HEK293 (cell line): ENCODE measurements around the gene PRDM10.

Experiments
- CTCF ChIA-PET: fragments of 350-600 bp; formaldehyde crosslinking; extraction: SDS; loops from one replicate; lab custom pipeline; 2021; ENCODE audit warnings: antibody characterized with exemption; lab: Yijun Ruan, JAX
- POLR2A ChIA-PET: fragments of 300-600 bp; formaldehyde crosslinking; extraction: SDS; loops from one replicate; lab custom pipeline; 2020; ENCODE audit warnings: antibody characterized with exemption, inconsistent platforms; lab: Yijun Ruan, JAX
- H3K27ac ChIP-seq: fragments of 200-500 bp; sonication (Bioruptor generic); 2 replicates; pipeline ENCODE4 v1.5.1; 2014; ENCODE audit warnings: low read depth, low read length, control low read depth, inconsistent platforms; ENCODE audit errors: extremely low read depth
- H3K36me3 ChIP-seq, 2 experiments: fragments of 200-500 bp in 1 of 2; sonication (Bioruptor generic) in 1 of 2; 1 replicate in 1 of 2; 2 replicates in 1 of 2; pipeline ENCODE4 v1.5.1; 2014 to 2017; ENCODE audit warnings: inconsistent platforms in 2 of 2, low read length in 2 of 2; ENCODE audit not compliant: control insufficient read depth in 2 of 2, insufficient read depth in 1 of 2
- H3K4me1 ChIP-seq: fragments of 200-500 bp; sonication (Bioruptor generic); 2 replicates; pipeline ENCODE4 v1.5.1; 2014; ENCODE audit warnings: mild to moderate bottlenecking, low read length, inconsistent platforms; ENCODE audit not compliant: control insufficient read depth, insufficient read depth
- H3K4me3 ChIP-seq: 2 replicates; pipeline ENCODE4 v1.5.1; 2011; ENCODE audit warnings: low read depth, mild to moderate bottlenecking, control low read depth, low read length, moderate library complexity
- H3K9me3 ChIP-seq: fragments of 200-500 bp; sonication (Bioruptor generic); 2 replicates; pipeline ENCODE4 v1.5.1; 2014; ENCODE audit warnings: low read depth, low read length, inconsistent platforms; ENCODE audit not compliant: control insufficient read depth, insufficient read depth
- AEBP2 ChIP-seq: fragments of 450-650 bp; formaldehyde crosslinking; IDR thresholded peaks from 2 replicates; pipeline ENCODE4 v1.5.1; 2016; ENCODE audit warnings: missing biosample characterization, missing genetic modification characterization, borderline replicate concordance
- ATF2 ChIP-seq: fragments of 450-650 bp; formaldehyde crosslinking; IDR thresholded peaks from 2 replicates; pipeline ENCODE4 v1.5.1; 2016; ENCODE audit warnings: missing biosample characterization, missing genetic modification characterization, low read depth
- GFI1B ChIP-seq: fragments of 450-650 bp; formaldehyde crosslinking; IDR thresholded peaks from 2 replicates; pipeline ENCODE4 v1.5.1; 2016; ENCODE audit warnings: missing biosample characterization, missing genetic modification characterization
- KLF1 ChIP-seq: fragments of 450-650 bp; formaldehyde crosslinking; IDR thresholded peaks from 2 replicates; pipeline ENCODE4 v1.5.1; 2016; ENCODE audit warnings: missing biosample characterization, missing genetic modification characterization
- SP2 ChIP-seq: fragments of 450-650 bp; formaldehyde crosslinking; IDR thresholded peaks from 2 replicates; pipeline ENCODE4 v1.5.1; 2016; ENCODE audit warnings: missing biosample characterization, missing genetic modification characterization
- ZBTB17 ChIP-seq: fragments of 450-650 bp; formaldehyde crosslinking; IDR thresholded peaks from 2 replicates; pipeline ENCODE4 v1.5.1; 2016; ENCODE audit warnings: missing biosample characterization, missing genetic modification characterization
- ZBTB48 ChIP-seq: fragments of 450-650 bp; formaldehyde crosslinking; IDR thresholded peaks from 2 replicates; pipeline ENCODE4 v1.5.1; 2016; ENCODE audit warnings: missing biosample characterization, missing genetic modification characterization
- ZBTB7A ChIP-seq: fragments of 450-650 bp; formaldehyde crosslinking; IDR thresholded peaks from 2 replicates; pipeline ENCODE4 v1.5.1; 2016; ENCODE audit warnings: low read depth, missing biosample characterization, missing genetic modification characterization
- ZFHX2 ChIP-seq: fragments of 450-650 bp; formaldehyde crosslinking; conservative IDR thresholded peaks from 2 replicates; pipeline ENCODE4 v1.5.1; 2016; ENCODE audit warnings: missing biosample characterization, missing genetic modification characterization
- ZFP41 ChIP-seq: fragments of 450-650 bp; formaldehyde crosslinking; IDR thresholded peaks from 2 replicates; pipeline ENCODE4 v1.5.1; 2016; ENCODE audit warnings: missing biosample characterization, missing genetic modification characterization, borderline replicate concordance
- ZNF155 ChIP-seq: fragments of 450-650 bp; formaldehyde crosslinking; IDR thresholded peaks from 2 replicates; pipeline ENCODE4 v1.5.1; 2016; ENCODE audit warnings: missing biosample characterization, missing genetic modification characterization
- ZNF174 ChIP-seq: fragments of 450-650 bp; formaldehyde crosslinking; IDR thresholded peaks from 2 replicates; pipeline ENCODE4 v1.5.0; 2017; ENCODE audit warnings: missing biosample characterization, mild to moderate bottlenecking, missing genetic modification characterization
- ZNF221 ChIP-seq: fragments of 450-650 bp; formaldehyde crosslinking; IDR thresholded peaks from 2 replicates; pipeline ENCODE4 v1.5.1; 2017; ENCODE audit warnings: missing biosample characterization, missing genetic modification characterization, borderline replicate concordance
- ZNF292 ChIP-seq: fragments of 450-650 bp; formaldehyde crosslinking; IDR thresholded peaks from 2 replicates; pipeline ENCODE4 v1.5.1; 2016; ENCODE audit warnings: low read depth, missing biosample characterization, missing genetic modification characterization, borderline replicate concordance
- ZNF311 ChIP-seq: fragments of 450-650 bp; formaldehyde crosslinking; IDR thresholded peaks from 2 replicates; pipeline ENCODE4 v1.5.1; 2017; ENCODE audit warnings: missing biosample characterization, missing genetic modification characterization, borderline replicate concordance
- ZNF394 ChIP-seq: fragments of 450-650 bp; formaldehyde crosslinking; IDR thresholded peaks from 2 replicates; pipeline ENCODE4 v1.5.1; 2016; ENCODE audit warnings: missing biosample characterization, missing genetic modification characterization, mild to moderate bottlenecking, moderate library complexity, borderline replicate concordance
- ZNF426 ChIP-seq: fragments of 450-650 bp; formaldehyde crosslinking; IDR thresholded peaks from 2 replicates; pipeline ENCODE4 v1.5.1; 2017; ENCODE audit warnings: missing biosample characterization, missing genetic modification characterization, mild to moderate bottlenecking, inconsistent platforms, moderate library complexity
- ZNF501 ChIP-seq: fragments of 450-650 bp; formaldehyde crosslinking; IDR thresholded peaks from 2 replicates; pipeline ENCODE4 v1.5.1; 2016; ENCODE audit warnings: missing biosample characterization, missing genetic modification characterization
- ZNF600 ChIP-seq: fragments of 450-650 bp; formaldehyde crosslinking; IDR thresholded peaks from 2 replicates; pipeline ENCODE4 v1.5.1; 2016; ENCODE audit warnings: missing biosample characterization, missing genetic modification characterization
- ZNF624 ChIP-seq: fragments of 450-650 bp; formaldehyde crosslinking; IDR thresholded peaks from 2 replicates; pipeline ENCODE4 v1.5.1; 2017; ENCODE audit warnings: missing biosample characterization, missing genetic modification characterization
- ZNF664 ChIP-seq: fragments of 450-650 bp; formaldehyde crosslinking; IDR thresholded peaks from 2 replicates; pipeline ENCODE4 v1.5.1; 2016; ENCODE audit warnings: missing biosample characterization, missing genetic modification characterization
- ZNF701 ChIP-seq: fragments of 450-650 bp; formaldehyde crosslinking; IDR thresholded peaks from 2 replicates; pipeline ENCODE4 v1.5.1; 2016; ENCODE audit warnings: missing biosample characterization, missing genetic modification characterization
- ZSCAN5A ChIP-seq: fragments of 450-650 bp; formaldehyde crosslinking; IDR thresholded peaks from 2 replicates; pipeline ENCODE4 v1.5.1; 2016; ENCODE audit warnings: missing biosample characterization, missing genetic modification characterization

Gene PRDM10

GRCh38 chr11:130002846-130003716 lies 446 bp upstream of the PRDM10 start (continued):
- TF ChIP-seq ZNF394 (no peak), ZNF221 (no peak), GFI1B (tag by site-specific recombination) (no peak), ZNF292 (no peak)

GRCh38 chr11:130001461-130002351 lies 929 bp downstream of the PRDM10 start:
- Histone ChIP-seq H3K4me3 (peak overlapping the region; percentile 80), H3K9me3 (no peaks in the 10 kb centered on the region), H3K27ac (peak overlapping the region; percentile 97), H3K4me1 (no peaks in the 10 kb centered on the region)
- CTCF ChIA-PET, result interaction anchor here (0.5 to 1.2 kb wide), 2 partner anchors 130 to 633 kb away, joined by 3 to 4 read pairs; no protein-coding TSS in a partner anchor
- POLR2A ChIA-PET, result interaction anchor here (0.8 to 3.8 kb wide), 10 partner anchors 8 to 153 kb away, joined by 3 to 41 read pairs (median 8); partner anchors contain the start of gene APLP2
- TF ChIP-seq KLF1, result 0 out of 2 replicates have a peak, but pooled peaks have one; percentile 12
- peak; percentile 58 for TF ChIP-seq ZBTB17 (tag by site-specific recombination)
- TF ChIP-seq ZNF155, result no peak
- peak; percentile 57 for TF ChIP-seq ZFHX2 (tag by site-specific recombination)
- TF ChIP-seq ZBTB48, result no peak
- TF ChIP-seq ZNF624, result no peak
- TF ChIP-seq ZNF311 (tag by site-specific recombination), result no peak
- no peak for TF ChIP-seq SP2 (tag by site-specific recombination)
- no peak for TF ChIP-seq ZSCAN5A
- TF ChIP-seq ZNF600 (tag by site-specific recombination), result peak; percentile 45; the same call in 1 of the 2 replicates
- no peak for TF ChIP-seq ZNF174 (tag by site-specific recombination)
- TF ChIP-seq ZNF664 (tag by site-specific recombination), result no peak
- no peak for TF ChIP-seq ZNF501 (tag by site-specific recombination)
- TF ChIP-seq ZNF701 (tag by site-specific recombination), result no peak
- no peak for TF ChIP-seq ZBTB7A (tag by site-specific recombination)
- no peak for TF ChIP-seq AEBP2 (tag by site-specific recombination)
- no peak for TF ChIP-seq ZFP41 (tag by site-specific recombination)
- TF ChIP-seq ATF2, result no peak
- TF ChIP-seq ZNF426, result no peak
- TF ChIP-seq, all 188 proteins: peak for 4
- no peaks in the 10 kb centered on the region for H3K36me3 ChIP-seq
